ENCODE data around the gene ATP6V0B.

Gene ATP6V0B

GRCh38 chr1:43973981-43974442 lies 748 bp upstream of the ATP6V0B start:
- H3K27me3 ChIP-seq (ENCODE audit: control insufficient read depth, insufficient read depth, low read length): no peaks in the 10 kb centered on the region
- peaks cover 33% of the 10 kb centered on the region for H3K36me3 ChIP-seq (ENCODE audit: control insufficient read depth, low read depth, low read length)
- H3K9ac ChIP-seq (ENCODE audit: low read length): peak overlapping the region; percentile 53
- no peaks in the 10 kb centered on the region for H3K9me3 ChIP-seq (ENCODE audit: control insufficient read depth, low read depth, low read length)
- peaks cover 16% of the 10 kb centered on the region for H3K4me1 ChIP-seq (ENCODE audit: control insufficient read depth, low read depth, low read length)
- no peak overlapping the region for H3K27ac ChIP-seq (ENCODE audit: low read length)
- peak overlapping the region; percentile 86 for H3K4me3 ChIP-seq (ENCODE audit: low read length)

GRCh38 chr1:43975249-43975961 lies 645 bp downstream of the ATP6V0B start:
- H3K4me1 ChIP-seq (ENCODE audit: control insufficient read depth, low read depth, low read length): peaks cover 17% of the 10 kb centered on the region
- H3K36me3 ChIP-seq (ENCODE audit: control insufficient read depth, low read depth, low read length): peaks cover 33% of the 10 kb centered on the region
- H3K9me3 ChIP-seq (ENCODE audit: control insufficient read depth, low read depth, low read length): no peaks in the 10 kb centered on the region
- no peaks in the 10 kb centered on the region for H3K27me3 ChIP-seq (ENCODE audit: control insufficient read depth, insufficient read depth, low read length)
- H3K27ac ChIP-seq (ENCODE audit: low read length): no peak overlapping the region
- H3K4me3 ChIP-seq (ENCODE audit: low read length): peak overlapping the region; percentile 86
- H3K9ac ChIP-seq (ENCODE audit: low read length): peak overlapping the region; percentile 77

- Histone ChIP-seq H3K36me3 (ENCODE audit: control insufficient read depth, low read depth, low read length) (peaks cover 33% of the 10 kb centered on the region), H3K4me1 (ENCODE audit: control insufficient read depth, low read depth, low read length) (peaks cover 17% of the 10 kb centered on the region), H3K27ac (ENCODE audit: low read length) (no peak overlapping the region)
Measured at GRCh38 chr1:43976045-43976444, 1.3 kb downstream of the ATP6V0B start.

GRCh38 chr1:43976890-43977289 lies 2.1 kb downstream of the ATP6V0B start:
- no peak overlapping the region for H3K4me3 ChIP-seq (ENCODE audit: low read length)
- no peak overlapping the region for H3K27ac ChIP-seq (ENCODE audit: low read length)
- no peaks in the 10 kb centered on the region for H3K27me3 ChIP-seq (ENCODE audit: control insufficient read depth, insufficient read depth, low read length)
- peaks cover 17% of the 10 kb centered on the region for H3K4me1 ChIP-seq (ENCODE audit: control insufficient read depth, low read depth, low read length)
- H3K36me3 ChIP-seq (ENCODE audit: control insufficient read depth, low read depth, low read length): peaks cover 29% of the 10 kb centered on the region
- no peaks in the 10 kb centered on the region for H3K9me3 ChIP-seq (ENCODE audit: control insufficient read depth, low read depth, low read length)
- no peak overlapping the region for H3K9ac ChIP-seq (ENCODE audit: low read length)

More at GRCh38 chr1:43976045-43976444, 1.3 kb downstream of the ATP6V0B start:
- Histone ChIP-seq H3K9ac (ENCODE audit: low read length) (no peak overlapping the region), H3K27me3 (ENCODE audit: control insufficient read depth, insufficient read depth, low read length) (no peaks in the 10 kb centered on the region), H3K9me3 (ENCODE audit: control insufficient read depth, low read depth, low read length) (no peaks in the 10 kb centered on the region), H3K4me3 (ENCODE audit: low read length) (peak overlapping the region; percentile 86)

GRCh38 chr1:43977376-43978263 lies 2.9 kb downstream of the ATP6V0B start:
- no peak overlapping the region for H3K27ac ChIP-seq (ENCODE audit: low read length)
- H3K4me3 ChIP-seq (ENCODE audit: low read length): no peak overlapping the region
- peaks cover 22% of the 10 kb centered on the region for H3K36me3 ChIP-seq (ENCODE audit: control insufficient read depth, low read depth, low read length)
- H3K9me3 ChIP-seq (ENCODE audit: control insufficient read depth, low read depth, low read length): no peaks in the 10 kb centered on the region
- no peak overlapping the region for H3K9ac ChIP-seq (ENCODE audit: low read length)
- H3K27me3 ChIP-seq (ENCODE audit: control insufficient read depth, insufficient read depth, low read length): no peaks in the 10 kb centered on the region
- peaks cover 17% of the 10 kb centered on the region for H3K4me1 ChIP-seq (ENCODE audit: control insufficient read depth, low read depth, low read length)

- peaks cover 16% of the 10 kb centered on the region for H3K36me3 ChIP-seq (ENCODE audit: control insufficient read depth, low read depth, low read length)
- H3K27me3 ChIP-seq (ENCODE audit: control insufficient read depth, insufficient read depth, low read length): no peaks in the 10 kb centered on the region
- H3K4me1 ChIP-seq (ENCODE audit: control insufficient read depth, low read depth, low read length): peaks cover 17% of the 10 kb centered on the region
- H3K9ac ChIP-seq (ENCODE audit: low read length): peak overlapping the region; percentile 69
- peak overlapping the region; percentile 82 for H3K4me3 ChIP-seq (ENCODE audit: low read length)
- no peak overlapping the region for H3K27ac ChIP-seq (ENCODE audit: low read length)
- no peaks in the 10 kb centered on the region for H3K9me3 ChIP-seq (ENCODE audit: control insufficient read depth, low read depth, low read length)
Measured at GRCh38 chr1:43978264-43978550, 3.4 kb downstream of the ATP6V0B start.

- Histone ChIP-seq H3K4me1 (ENCODE audit: control insufficient read depth, low read depth, low read length) (peaks cover 15% of the 10 kb centered on the region), H3K27ac (ENCODE audit: low read length) (no peak within 1 kb of the TSS), H3K9me3 (ENCODE audit: control insufficient read depth, low read depth, low read length) (no peaks in the 10 kb centered on the region), H3K27me3 (ENCODE audit: control insufficient read depth, insufficient read depth, low read length) (no peaks in the 10 kb centered on the region), H3K4me3 (ENCODE audit: low read length) (peak within 1 kb of the TSS; percentile 82), H3K36me3 (ENCODE audit: control insufficient read depth, low read depth, low read length) (peaks cover 14% of the 10 kb centered on the region), H3K9ac (ENCODE audit: low read length) (peak within 1 kb of the TSS; percentile 78)
Measured at GRCh38 chr1:43978551-43979260, 3.9 kb downstream of the ATP6V0B start, which contains the start of gene B4GALT2. TSS of gene B4GALT2 (plus strand) at chr1:43979210. CDS start at chr1:43981161, 1,951 bp downstream.

GRCh38 chr1:43979261-43979527 lies 4.4 kb downstream of the ATP6V0B start:
- peak overlapping the region; percentile 74 for H3K4me3 ChIP-seq (ENCODE audit: low read length)
- H3K27me3 ChIP-seq (ENCODE audit: control insufficient read depth, insufficient read depth, low read length): no peaks in the 10 kb centered on the region
- peak overlapping the region; percentile 78 for H3K9ac ChIP-seq (ENCODE audit: low read length)
- H3K4me1 ChIP-seq (ENCODE audit: control insufficient read depth, low read depth, low read length): peaks cover 10% of the 10 kb centered on the region
- H3K9me3 ChIP-seq (ENCODE audit: control insufficient read depth, low read depth, low read length): no peaks in the 10 kb centered on the region
- H3K36me3 ChIP-seq (ENCODE audit: control insufficient read depth, low read depth, low read length): peaks cover 16% of the 10 kb centered on the region
- no peak overlapping the region for H3K27ac ChIP-seq (ENCODE audit: low read length)

- H3K27ac ChIP-seq (ENCODE audit: low read length): no peak overlapping the region
- H3K4me3 ChIP-seq (ENCODE audit: low read length): peak overlapping the region; percentile 74
- peaks cover 17% of the 10 kb centered on the region for H3K36me3 ChIP-seq (ENCODE audit: control insufficient read depth, low read depth, low read length)
- H3K4me1 ChIP-seq (ENCODE audit: control insufficient read depth, low read depth, low read length): peaks cover 9% of the 10 kb centered on the region
- no peaks in the 10 kb centered on the region for H3K27me3 ChIP-seq (ENCODE audit: control insufficient read depth, insufficient read depth, low read length)
- no peaks in the 10 kb centered on the region for H3K9me3 ChIP-seq (ENCODE audit: control insufficient read depth, low read depth, low read length)
- peak overlapping the region; percentile 78 for H3K9ac ChIP-seq (ENCODE audit: low read length)
Measured at GRCh38 chr1:43979528-43980254, 4.9 kb downstream of the ATP6V0B start.

GRCh38 chr1:43980255-43981134 lies 5.7 kb downstream of the ATP6V0B start:
- peak overlapping the region; percentile 78 for H3K9ac ChIP-seq (ENCODE audit: low read length)
- H3K27ac ChIP-seq (ENCODE audit: low read length): no peak overlapping the region
- H3K9me3 ChIP-seq (ENCODE audit: control insufficient read depth, low read depth, low read length): no peaks in the 10 kb centered on the region
- H3K27me3 ChIP-seq (ENCODE audit: control insufficient read depth, insufficient read depth, low read length): no peaks in the 10 kb centered on the region
- peaks cover 17% of the 10 kb centered on the region for H3K36me3 ChIP-seq (ENCODE audit: control insufficient read depth, low read depth, low read length)
- H3K4me1 ChIP-seq (ENCODE audit: control insufficient read depth, low read depth, low read length): peaks cover 9% of the 10 kb centered on the region
- H3K4me3 ChIP-seq (ENCODE audit: low read length): peak overlapping the region; percentile 74
